ENCODE data around the gene IKBKG. TPM values are rescaled to one million over a fixed set of nuclear protein-coding genes. Genes with fewer than 3 reads are reported as not detected.
A peak's percentile ranks its signal among the peaks of the same experiment; 100 is the strongest.

Gene IKBKG
- total RNA-seq, 4 donors from 2014 or later, result 14.0 to 22.6 (median 15.2) TPM

DNA sequence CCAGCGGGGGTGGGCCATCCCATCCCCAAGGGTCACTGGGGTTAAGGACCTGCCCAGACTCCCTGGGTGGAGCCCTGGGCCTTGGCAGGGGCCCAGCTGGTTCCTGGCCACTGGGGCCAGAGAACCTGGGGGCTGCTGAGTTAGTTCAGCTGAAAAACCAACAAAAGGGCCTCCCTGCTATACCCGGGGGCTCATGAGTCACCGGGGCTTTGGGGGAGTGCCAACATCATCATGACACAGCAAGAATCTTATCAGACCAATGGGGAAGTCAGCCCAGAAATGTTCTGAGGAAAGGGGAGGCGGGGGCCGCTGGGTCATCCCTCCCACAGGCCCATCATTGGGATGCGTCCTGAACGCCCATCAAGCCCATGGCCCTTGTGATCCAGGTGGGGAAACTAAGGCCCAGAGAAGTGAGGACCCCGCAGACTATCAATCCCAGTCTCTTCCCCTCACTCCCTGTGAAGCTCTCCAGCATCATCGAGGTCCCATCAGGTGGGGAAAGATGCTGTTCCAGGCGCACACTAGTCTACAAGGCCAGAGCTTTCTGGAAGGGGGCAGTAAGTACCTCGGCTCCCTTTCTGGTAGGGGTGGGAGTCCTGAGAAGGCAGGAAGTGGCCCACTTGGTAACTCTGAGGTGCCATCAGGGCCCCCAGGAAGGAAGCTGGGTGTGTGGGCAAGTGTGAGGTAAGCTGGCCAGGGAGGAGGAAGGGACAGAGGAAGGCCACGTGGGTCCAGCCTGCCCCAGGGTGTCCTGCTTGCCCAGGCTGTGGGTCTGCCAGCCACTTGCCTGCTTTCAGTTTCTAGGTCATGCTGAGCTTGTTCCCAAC is 5.3 kb upstream of the IKBKG start:
- H3K9me3 ChIP-seq, result no peaks in the 10 kb centered on the region
- 62% methylated on average over 5 of the region's 12 CpGs; no CpG with 5 or more reads in 1 of the 2 donors for WGBS, 2 donors (ENCODE audit: low coverage in 1 of 2)
- ATAC-seq, result peak; percentile 55
- TF ChIP-seq EP300 (IDR thresholded peaks at IDR 0.05) (no peak), POLR2A (IDR thresholded peaks at IDR 0.05) (no peak), POLR2AphosphoS5 (IDR thresholded peaks at IDR 0.05) (no peak)
- TF ChIP-seq, protein P1, sequence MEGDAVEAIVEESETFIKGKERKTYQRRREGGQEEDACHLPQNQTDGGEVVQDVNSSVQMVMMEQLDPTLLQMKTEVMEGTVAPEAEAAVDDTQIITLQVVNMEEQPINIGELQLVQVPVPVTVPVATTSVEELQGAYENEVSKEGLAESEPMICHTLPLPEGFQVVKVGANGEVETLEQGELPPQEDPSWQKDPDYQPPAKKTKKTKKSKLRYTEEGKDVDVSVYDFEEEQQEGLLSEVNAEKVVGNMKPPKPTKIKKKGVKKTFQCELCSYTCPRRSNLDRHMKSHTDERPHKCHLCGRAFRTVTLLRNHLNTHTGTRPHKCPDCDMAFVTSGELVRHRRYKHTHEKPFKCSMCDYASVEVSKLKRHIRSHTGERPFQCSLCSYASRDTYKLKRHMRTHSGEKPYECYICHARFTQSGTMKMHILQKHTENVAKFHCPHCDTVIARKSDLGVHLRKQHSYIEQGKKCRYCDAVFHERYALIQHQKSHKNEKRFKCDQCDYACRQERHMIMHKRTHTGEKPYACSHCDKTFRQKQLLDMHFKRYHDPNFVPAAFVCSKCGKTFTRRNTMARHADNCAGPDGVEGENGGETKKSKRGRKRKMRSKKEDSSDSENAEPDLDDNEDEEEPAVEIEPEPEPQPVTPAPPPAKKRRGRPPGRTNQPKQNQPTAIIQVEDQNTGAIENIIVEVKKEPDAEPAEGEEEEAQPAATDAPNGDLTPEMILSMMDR (IDR thresholded peaks at IDR 0.05), result no peak
- H3K4me1 ChIP-seq, result peaks cover 0 to 28% (median 8%) of the 10 kb centered on the region in 3 donors
- H3K27ac ChIP-seq, result peak overlapping the region; percentile 14 to 80 (median 64)
- no peaks in the 10 kb centered on the region for H3K27me3 ChIP-seq
- no peak overlapping the region for H3K4me3 ChIP-seq
- no peaks in the 10 kb centered on the region for H3K36me3 ChIP-seq

DNA sequence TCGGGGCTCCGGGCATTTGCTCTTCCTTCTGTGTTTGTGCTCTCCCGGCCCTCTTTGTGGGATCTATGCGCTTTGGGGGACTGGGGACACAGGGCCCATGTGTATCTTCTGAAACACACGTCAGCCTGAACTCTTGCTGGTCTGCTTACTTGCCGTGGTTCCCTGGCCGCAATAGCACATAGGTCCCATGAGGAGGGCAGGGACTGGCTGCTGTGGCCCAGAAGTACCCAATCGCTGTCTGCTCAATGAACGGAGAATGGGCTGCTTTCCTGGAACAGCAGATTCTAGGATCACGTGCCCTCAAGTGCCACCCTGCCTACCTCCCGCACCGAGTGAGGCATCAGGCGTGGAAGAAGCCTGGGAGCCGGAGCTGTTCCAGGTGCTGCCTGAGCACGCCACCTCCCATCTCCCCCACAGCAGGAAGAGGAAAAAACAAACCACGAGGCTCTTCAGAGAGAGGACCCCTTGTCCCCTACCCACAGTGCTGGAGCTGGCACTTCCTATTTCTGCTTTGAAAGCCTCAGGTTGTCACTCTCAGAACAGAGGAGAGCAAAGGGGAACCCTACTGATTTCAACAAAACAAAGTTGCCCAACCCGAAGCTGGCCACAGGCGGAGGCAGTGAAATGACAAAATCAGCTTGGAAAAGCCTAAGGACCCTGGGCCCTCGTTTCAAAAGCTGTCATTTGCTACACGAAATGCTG is 4.5 kb upstream of the IKBKG start:
- ATAC-seq, result no peak
- TF ChIP-seq, protein P1 (IDR thresholded peaks at IDR 0.05), result no peak
- TF ChIP-seq POLR2A (IDR thresholded peaks at IDR 0.05) (no peak), EP300 (IDR thresholded peaks at IDR 0.05) (no peak), POLR2AphosphoS5 (IDR thresholded peaks at IDR 0.05) (no peak)
- H3K9me3 ChIP-seq, result no peaks in the 10 kb centered on the region
- no peak overlapping the region for H3K4me3 ChIP-seq
- peak overlapping the region in 3 of 4 donors; percentile 61 to 80 (median 67) for H3K27ac ChIP-seq
- H3K36me3 ChIP-seq, result no peaks in the 10 kb centered on the region
- H3K27me3 ChIP-seq, result no peaks in the 10 kb centered on the region
- WGBS, 2 donors (ENCODE audit: low coverage in 1 of 2), result no CpG with 5 or more reads among the region's 20 CpGs
- H3K4me1 ChIP-seq, result peaks cover 0 to 28% (median 8%) of the 10 kb centered on the region in 3 donors

DNA sequence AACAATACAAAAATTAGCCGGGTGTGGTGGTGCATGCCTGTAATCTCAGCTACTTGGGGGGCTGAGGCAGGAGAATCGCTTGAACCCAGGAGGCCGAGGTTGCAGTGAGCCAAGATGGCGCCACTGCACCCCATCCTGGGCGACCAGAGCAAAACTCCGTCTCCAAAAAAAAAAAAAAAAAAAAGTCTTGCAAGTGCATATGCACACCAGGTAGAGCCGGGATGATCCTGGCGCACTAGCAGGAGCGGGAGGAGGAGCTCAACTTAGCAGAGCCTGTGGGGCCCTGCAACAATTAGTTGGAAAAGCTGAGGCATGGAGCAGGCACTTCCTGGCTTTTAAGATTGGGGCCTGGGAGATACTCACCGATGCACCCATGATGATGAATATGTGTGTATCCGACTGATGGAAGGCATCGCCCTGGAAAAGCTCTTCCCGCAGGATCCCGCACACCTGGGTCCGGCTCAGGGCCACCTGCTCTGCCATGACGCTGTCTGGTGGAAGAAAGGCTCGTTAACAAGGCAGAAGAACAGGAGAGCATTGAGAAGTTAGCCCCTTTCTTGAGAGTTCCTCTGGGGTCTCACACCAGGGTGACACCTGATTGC is 1.6 kb upstream of the IKBKG start:
- no peak overlapping the region for H3K27ac ChIP-seq
- WGBS, 2 donors (ENCODE audit: low coverage in 1 of 2), result 100% methylated on average over 2 to 4 of the region's 17 CpGs

DNA sequence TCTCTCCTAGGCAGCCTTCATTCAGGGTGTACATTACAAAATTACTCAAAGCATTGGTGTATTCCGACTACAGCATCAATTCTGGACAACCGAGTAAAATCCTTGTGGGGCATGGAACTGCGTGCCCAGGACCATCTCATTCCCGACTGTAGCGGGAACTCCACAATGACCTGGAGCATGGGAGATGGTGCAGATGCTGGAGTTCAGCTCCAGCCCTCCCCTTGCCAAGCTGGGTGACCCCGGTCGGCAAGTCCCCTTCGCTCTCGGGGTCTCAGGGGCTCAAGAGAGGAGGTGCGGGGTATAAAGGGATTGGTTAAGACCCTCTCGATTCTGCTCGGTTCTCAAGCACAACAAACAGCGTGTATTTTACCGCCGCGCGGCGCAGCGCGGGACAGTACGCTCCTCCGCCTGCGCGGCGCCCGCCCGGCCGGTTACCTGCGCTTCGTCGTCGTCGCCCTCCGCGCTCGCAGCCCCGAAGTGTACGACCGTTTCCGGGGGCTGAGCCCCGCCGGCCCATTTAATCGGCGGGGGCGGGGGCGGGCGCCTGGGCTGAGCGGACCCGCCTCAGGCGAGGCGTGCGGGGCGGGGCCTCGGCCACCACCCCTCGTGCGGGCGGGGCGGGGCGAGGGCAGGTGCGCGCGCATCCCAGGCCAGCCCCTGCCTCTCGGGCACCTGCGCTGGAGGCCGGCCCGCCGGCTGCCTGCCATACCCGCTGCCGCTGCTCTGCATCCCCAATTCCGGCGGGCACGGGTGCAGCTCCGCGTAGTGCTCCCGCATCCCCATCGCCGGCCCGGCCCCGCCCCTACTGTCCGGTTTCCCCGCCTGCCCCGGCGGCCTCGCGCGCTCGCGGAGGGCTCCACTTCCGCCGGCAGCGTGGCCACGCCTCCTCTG is 821 bp upstream of the IKBKG start, which contains the start of gene G6PD:
TSS of gene G6PD (minus strand) at position 493 of the 891 bp plus-strand sequence. CDS start 691 bp downstream, outside the sequence.
- H3K4me1 ChIP-seq, result peaks cover 0 to 49% (median 3%) of the 10 kb centered on the region in 3 donors

More for the DNA sequence above, 1.6 kb upstream of the IKBKG start:
- no peak for TF ChIP-seq POLR2AphosphoS5 (IDR thresholded peaks at IDR 0.05)
- no peak for TF ChIP-seq POLR2A (IDR thresholded peaks at IDR 0.05)
- TF ChIP-seq, protein P1 (IDR thresholded peaks at IDR 0.05), result no peak
- TF ChIP-seq EP300 (IDR thresholded peaks at IDR 0.05), result no peak
- H3K4me3 ChIP-seq, result peak overlapping the region; percentile 69 to 70
- H3K36me3 ChIP-seq, result no peaks in the 10 kb centered on the region
- peaks cover 0 to 55% (median 8%) of the 10 kb centered on the region in 3 donors for H3K4me1 ChIP-seq
- ATAC-seq, result no peak
- no peaks in the 10 kb centered on the region for H3K9me3 ChIP-seq
- no peaks in the 10 kb centered on the region for H3K27me3 ChIP-seq

More for the DNA sequence above, 821 bp upstream of the IKBKG start, which contains the start of gene G6PD:
- no peaks in the 10 kb centered on the region for H3K36me3 ChIP-seq
- WGBS, 2 donors (ENCODE audit: low coverage in 1 of 2), result 44% methylated on average over 5 of the region's 92 CpGs; no CpG with 5 or more reads in 1 of the 2 donors
- peak; percentile 79 for ATAC-seq
- H3K27me3 ChIP-seq, result no peaks in the 10 kb centered on the region
- H3K4me3 ChIP-seq, result peak within 1 kb of the TSS; percentile 69 to 70
- H3K9me3 ChIP-seq, result no peaks in the 10 kb centered on the region
- peak within 1 kb of the TSS; percentile 76 to 90 (median 88) for H3K27ac ChIP-seq
- peak in 1 of 2 donors; percentile 22 for TF ChIP-seq POLR2A (IDR thresholded peaks at IDR 0.05)
- no peak for TF ChIP-seq EP300 (IDR thresholded peaks at IDR 0.05)
- TF ChIP-seq, protein P1 (IDR thresholded peaks at IDR 0.05), result peak in 3 of 4 experiments; percentile 20 to 35 (median 30)
